GM04504 (cell line): ENCODE results near the gene AKAP1.

ENCODE experiments used
- DNase-seq: peaks from one replicate; pipeline ENCODE4 v3.0.0-alpha.2; 2012; ENCODE audit warnings: low read depth

The AKAP1 gene

DNA sequence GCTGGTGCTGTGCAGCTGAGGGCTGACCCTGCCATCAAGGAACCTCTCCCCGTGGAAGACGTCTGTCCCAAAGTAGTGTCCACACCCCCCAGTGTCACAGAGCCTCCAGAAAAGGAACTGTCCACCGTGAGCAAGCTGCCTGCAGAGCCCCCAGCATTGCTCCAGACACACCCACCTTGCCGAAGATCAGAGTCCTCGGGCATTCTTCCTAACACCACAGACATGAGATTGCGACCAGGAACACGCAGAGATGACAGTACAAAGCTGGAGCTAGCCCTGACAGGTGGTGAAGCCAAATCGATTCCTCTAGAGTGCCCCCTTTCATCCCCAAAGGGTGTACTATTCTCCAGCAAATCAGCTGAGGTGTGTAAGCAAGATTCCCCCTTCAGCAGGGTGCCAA is 20.5 kb downstream of the AKAP1 start:
- no peak for DNase-seq

DNA sequence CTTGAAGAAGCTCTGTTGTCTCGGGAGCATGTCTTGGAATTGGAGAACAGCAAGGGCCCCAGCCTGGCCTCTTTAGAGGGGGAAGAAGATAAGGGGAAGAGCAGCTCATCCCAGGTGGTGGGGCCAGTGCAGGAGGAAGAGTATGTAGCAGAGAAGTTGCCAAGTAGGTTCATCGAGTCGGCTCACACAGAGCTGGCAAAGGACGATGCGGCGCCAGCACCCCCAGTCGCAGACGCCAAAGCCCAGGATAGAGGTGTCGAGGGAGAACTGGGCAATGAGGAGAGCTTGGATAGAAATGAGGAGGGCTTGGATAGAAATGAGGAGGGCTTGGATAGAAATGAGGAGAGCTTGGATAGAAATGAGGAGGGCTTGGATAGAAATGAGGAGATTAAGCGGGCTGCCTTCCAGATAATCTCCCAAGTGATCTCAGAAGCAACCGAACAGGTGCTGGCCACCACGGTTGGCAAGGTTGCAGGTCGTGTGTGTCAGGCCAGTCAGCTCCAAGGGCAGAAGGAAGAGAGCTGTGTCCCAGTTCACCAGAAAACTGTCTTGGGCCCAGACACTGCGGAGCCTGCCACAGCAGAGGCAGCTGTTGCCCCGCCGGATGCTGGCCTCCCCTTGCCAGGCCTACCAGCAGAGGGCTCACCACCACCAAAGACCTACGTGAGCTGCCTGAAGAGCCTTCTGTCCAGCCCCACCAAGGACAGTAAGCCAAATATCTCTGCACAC is 21.2 kb downstream of the AKAP1 start:
- no peak for DNase-seq

DNA sequence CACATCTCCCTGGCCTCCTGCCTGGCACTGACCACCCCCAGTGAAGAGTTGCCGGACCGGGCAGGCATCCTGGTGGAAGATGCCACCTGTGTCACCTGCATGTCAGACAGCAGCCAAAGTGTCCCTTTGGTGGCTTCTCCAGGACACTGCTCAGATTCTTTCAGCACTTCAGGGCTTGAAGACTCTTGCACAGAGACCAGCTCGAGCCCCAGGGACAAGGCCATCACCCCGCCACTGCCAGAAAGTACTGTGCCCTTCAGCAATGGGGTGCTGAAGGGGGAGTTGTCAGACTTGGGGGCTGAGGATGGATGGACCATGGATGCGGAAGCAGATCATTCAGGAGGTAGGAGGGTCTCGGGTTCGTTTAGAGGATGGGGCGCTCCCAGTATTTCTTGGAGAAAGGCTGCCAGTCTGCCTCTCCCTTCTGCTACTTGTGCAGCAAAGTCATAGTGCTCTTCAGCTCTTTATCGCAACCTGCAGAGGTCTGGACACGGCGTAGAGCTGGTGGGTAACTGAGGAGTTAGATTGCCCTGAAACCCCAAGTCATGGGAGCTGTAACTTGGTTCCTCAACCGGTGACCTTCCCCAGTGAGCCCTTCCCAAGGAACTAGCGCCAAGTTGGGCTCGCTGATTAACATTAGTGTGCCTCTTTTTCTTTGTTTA is 21.9 kb downstream of the AKAP1 start:
- no peak for DNase-seq

DNA sequence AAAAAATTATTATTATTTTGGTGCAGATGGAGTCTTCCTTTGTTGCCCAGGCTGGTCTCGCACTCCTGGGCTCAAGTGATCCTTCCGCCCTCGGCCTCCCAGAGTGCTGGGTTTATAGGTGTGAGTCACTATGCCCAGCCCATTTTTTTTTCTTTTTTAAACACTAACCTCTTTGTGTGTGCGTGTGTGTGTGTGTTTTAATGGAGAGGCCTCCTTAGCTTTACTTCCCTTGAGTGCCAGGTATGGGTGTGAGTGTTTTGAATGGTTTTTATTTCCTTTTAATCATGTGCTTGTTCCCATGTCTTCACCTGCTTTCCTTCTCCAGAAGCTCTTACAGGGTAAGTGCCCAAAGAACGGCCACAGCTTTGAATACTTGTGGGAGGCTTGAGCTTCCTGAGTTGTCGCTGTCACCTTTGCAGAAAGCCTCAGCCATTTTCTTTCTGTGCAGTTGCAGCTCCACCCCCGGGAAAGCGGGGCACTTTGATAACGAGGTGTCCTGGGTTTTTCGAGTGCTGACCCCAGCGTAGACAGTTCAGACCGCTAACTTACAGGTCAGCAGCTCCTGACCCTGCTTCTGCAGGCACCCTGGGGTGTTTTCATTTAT is 22.6 kb downstream of the AKAP1 start:
- DNase-seq = no peak

DNA sequence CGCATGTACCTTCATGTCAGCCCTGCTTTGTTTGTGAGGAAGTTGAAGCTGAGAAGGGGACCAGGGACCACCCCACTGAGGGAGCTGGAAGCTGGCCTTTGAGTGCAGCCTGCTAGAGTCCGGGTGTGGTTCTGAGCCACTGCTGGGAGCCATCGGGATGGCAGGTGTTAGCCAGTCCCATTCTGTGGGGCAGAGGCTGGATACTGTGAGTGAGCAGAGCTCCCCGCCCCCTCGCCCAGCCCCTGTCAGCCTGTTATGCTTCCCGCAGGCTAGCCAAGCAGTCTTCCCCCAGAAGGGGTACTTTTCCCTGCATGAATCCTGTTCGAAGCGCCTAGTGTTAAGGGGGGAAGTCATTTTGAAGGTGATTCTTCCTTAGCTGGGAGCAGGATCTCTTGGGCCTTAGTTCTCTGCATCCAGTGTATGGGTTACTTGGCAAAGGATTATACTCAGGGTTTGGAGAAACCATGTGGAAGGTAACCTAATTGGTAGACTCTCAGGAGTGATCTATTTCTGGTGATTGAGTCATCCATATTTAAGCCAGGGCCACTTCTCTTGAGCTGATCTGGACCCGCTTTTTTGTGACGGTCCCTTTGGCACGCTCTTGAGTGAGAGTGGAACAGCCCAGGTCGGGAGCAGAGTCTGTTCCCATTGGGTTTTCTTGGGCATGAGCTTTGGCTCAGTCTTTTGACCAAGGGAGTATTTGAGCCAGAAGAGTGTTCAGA is 23.8 kb downstream of the AKAP1 start:
- DNase-seq = no peak

DNA sequence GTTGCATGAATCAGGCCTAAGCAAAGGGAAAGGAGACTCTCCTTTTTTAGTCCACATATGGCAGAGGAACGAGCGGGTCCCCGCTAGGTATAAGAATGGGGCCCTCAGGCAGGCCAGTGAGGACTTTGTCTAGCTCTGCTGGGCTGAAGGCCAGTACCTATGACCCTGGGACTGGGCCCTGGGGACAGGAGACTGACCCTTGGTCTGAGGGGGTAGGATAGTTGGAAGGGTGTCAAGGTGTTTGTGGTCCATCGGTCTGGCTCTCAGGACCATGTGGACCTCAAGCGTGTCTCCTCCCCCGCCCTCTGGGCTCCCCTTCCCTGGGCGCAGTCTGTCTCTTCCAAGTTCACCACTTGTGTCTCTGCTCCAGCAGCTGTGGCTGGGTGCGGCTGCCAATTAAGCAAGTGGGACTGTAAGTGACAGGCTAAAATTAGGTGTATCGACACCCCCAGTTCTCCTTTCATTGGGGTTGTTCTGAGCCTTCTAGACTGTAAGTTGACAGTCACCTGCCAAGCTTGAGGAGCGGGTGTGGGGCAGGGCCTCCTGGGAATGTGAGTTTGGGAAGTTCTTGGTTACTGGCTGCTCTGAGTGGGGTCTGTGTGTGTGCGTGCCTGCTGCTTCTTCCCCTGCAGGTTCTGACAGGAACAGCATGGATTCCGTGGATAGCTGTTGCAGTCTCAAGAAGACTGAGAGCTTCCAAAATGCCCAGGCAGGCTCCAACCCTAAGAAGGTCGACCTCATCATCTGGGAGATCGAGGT is 24.5 kb downstream of the AKAP1 start:
- no peak for DNase-seq

DNA sequence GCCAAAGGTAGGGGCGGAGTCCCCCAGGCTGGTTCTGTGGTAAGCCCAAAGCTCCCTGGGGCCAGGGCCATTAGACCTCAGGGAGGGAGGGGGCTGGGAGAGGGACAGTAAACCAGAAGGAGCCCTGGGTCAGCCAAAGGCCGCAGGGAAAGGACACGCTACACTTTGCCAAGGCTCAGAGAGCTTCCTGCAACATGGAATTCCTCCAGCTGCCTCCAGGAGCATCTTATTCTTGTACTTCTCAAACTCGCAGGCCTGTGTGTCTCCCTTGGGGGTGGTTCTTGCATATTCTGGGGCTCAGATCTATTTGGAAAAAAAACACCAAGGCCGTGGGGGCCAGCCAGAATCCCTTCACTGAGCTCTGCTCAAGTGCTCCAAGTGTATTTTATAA is 25.1 kb downstream of the AKAP1 start:
- no peak for DNase-seq

DNA sequence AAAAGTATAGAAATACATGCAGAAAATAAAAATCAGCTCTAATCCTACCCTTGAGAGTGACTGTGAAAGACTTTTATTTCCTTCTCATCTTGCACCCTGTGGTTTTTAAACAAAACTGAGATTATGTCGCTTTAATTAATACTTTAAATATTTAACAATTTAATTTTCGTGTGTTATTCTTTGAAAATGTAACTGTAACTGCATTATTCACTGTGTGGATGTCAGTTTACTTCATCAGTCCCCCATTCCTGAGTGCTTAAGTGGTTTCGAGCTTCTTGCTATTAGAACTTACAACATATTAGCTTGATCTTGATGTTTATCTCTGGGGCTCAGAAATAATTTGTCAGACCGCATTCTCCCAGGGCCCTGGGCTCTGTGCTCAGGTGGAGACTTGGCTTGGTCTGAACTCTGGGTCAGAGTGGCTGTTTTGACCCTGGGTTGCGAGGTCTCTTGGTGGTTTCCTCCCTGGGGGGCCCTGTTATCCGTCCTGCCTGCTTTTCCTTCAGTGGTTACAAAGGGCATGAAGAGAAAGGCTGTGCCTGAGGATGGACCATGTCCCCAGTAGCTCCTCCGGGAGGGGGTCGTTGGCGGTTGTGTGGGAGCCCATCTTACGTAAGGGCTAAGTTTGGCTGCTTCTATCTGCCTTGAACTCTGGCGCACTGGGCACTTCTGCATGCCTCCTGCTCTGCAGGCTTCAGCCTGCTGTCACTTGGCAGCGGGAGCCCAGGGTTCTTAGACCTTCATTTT is 25.7 kb downstream of the AKAP1 start:
- no peak for DNase-seq

DNA sequence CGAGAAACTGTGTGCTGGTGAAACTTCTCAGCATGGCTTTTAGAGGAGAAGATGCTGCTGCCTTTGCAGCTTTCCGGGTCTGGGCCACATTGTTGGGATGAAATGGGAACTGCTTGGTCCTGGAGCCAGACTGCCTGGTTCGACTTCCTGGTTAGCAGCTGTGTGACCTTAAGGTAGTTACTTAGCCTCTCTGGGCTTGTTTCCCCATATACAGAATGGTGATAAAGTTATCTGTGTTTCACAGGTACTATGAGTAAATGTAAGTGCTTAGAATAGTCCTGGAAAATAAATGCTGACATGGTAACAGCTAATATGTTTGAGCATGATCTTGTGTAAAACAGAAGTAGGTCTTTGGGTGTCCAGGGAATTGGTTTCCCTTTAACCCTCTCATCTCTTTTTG is 26.3 kb downstream of the AKAP1 start:
- DNase-seq = no peak

DNA sequence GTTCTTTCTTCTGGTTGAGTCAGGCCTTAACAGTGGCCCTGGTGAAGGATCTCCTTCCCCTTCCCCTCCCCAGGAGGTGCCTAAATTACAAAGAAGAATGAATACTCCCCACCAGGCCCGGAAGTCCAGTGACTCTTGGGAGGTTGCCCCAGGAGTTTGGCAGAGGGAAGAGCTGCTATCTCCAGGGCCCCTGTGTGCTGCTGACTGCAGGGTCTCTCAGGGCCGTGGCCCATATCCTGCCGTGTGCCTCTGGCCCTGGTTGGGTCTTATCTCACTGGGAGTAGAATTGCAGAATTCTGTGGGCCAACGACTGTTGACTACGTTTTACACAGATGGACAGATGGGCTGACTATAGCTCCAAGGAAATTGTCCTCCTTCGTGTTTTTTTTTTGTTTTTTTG is 28.0 kb downstream of the AKAP1 start:
- DNase-seq = no peak

DNA sequence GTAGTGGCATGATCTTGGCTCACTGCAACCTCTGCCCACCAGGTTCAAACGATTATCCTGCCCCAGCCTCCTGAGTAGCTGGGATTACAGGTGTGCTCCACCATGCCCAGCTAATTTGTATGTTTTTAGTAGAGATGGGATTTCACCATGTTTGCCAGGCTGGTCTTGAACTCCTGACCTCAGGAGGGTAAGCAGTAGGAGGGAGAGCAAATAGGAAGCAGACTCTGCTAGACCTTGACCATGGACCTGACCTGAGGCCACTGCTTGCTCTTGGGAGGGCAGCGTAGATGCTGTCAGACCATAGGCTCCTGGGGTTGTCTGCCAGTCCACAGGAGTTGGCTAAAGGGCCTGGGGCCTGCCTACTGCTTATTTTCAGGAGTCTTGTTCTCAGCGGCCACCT is 28.6 kb downstream of the AKAP1 start:
- no peak for DNase-seq

DNA sequence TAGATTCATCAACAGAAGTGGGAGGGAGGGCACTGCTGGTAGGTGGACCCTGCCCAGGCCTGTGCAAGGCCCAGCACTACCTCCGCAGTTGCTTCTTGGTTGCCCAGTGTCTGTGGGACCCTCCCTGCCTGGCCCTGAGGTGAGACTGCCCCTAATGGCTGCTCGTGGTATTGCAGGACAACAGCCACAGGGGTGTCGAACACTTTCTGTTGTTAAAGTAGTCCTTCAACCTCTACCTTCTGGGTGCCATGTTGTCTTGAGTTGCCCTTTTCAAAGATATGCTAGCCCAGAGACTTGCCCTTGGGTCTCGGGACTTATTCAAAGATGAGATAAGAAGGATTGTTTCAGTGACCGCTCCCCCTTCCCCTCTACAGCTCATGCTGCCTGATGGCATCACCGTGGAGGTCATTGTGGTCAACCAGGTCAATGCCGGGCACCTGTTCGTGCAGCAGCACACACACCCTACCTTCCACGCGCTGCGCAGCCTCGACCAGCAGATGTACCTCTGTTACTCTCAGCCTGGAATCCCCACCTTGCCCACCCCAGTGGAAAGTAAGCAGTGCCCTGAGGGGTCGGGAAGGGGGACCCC is 29.1 kb downstream of the AKAP1 start:
- DNase-seq = no peak

DNA sequence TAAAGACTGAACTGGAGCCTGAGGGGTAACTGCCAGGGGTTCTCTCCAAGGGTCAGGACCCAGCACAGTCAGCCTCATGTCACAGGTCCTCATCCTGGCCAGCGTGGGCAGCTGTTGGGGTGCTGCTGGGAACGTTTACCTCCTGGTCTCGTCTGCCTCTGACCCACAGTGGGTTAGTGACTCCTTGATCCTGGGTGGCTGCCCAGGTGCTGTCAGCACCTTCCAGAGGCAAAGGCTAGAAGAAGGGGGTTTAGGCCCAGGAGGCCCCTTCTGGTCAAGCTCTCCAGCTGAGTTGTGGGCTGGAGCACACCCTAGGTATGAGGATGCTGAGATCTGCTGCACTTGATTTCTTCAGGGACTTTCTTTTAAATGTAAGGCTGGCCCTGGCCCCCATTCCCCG is 30.3 kb downstream of the AKAP1 start:
- DNase-seq = no peak

DNA sequence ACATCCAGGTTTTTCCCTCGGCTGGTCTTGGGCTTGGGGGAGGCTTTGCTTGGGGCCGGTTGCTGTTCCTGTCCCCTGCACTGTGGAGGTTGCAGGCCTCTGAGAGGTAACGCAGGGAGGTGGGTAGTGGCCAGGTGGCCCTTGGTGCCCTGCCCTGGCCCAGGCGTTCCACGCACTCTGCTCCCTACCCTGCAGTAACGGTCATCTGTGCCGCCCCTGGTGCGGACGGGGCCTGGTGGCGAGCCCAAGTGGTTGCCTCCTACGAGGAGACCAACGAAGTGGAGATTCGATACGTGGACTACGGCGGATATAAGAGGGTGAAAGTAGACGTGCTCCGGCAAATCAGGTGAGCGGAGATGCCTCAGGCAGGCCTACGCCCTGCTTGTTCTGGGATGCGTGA is 30.9 kb downstream of the AKAP1 start:
- no peak for DNase-seq

DNA sequence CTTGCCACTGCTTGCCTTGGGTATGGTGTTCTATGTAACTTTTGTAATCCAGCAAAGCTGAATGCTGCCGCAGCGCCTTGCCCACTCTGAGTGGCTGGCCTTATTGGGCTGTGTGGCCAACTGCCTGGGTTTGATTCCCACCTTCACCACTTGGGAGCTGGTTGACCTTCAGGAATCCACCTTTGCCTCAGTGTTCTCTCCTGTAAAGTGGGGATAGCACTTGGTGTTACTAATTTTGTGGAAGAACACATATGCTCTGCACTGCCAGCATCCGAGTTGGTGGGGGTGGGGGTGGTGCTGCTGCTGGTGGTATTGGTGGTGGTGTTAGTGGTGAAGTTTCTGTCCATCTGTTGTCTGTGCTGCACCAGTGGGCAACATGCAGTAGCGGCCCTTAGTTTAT is 32.8 kb downstream of the AKAP1 start:
- DNase-seq = no peak

DNA sequence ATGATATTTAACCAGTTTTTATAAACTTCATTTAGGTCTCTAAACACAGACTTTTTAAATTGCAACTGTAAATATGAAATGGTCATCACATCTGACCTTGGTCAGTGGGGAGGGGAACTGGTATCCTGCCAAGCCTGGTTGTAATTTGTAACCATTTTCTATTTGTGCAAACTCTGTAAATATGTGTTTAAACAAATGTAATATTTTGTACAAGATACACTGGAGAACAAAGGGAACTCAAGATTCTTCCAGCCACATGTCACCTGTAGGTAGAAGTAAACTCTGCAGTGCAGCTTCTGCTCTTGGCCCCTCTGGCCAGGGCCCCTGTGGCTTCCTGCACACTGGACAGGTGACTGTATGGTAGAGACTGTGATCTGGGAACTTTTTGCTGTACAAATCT is 35.8 kb downstream of the AKAP1 start:
- no peak for DNase-seq

DNA sequence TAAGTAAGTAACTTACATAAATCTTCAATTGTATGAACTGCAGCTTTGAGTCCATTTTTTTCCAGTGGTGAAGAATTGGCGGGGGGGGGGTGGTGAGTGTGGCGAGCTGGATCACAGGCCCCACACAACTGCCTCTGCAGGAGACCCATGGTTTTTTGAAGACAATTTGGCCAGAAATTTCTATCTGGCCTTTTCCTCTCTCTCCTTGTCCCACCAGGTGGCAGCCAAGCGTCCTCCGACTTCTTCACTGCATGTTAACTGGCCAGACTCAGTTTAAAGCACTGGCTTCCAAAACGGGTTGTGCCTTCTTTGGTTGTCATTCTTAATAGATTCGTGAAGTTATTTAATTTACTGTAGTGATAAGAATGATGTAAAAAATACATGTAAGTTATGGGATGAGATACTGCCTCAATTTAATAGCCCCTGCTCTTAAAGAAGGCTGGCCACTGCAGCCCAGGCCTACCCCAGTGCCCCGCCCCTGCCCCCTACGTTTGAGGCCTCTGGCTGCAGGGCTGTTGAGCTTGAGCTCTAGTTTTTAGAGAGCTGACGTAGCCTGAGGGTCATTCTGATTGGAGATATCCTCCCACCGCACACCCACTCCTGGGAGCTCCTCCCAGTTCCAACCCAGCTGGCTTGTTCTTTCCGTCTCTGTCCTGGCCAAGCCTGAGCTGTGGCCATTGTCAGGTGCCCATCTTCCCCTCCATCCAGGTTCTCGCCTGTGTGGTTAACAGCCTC is 36.4 kb downstream of the AKAP1 start:
- DNase-seq = no peak

DNA sequence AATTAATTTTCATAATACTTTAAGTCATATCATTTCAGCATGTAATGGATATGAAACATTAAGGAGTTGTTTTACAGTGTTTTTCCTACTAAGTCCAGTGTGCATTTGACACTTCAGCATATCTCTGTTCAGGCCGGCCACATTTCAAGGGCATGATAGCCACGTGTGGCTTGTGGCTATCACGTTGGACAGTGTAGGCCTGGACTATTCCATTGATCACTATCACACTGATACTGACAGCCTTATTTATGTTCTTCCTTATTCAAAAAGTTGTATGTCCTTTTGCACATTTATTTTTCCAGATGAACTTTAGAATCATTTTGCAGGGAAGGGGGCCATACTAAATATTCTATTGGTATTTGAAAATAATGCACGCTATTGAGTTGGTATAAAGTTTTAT is 39.0 kb downstream of the AKAP1 start:
- no peak for DNase-seq

DNA sequence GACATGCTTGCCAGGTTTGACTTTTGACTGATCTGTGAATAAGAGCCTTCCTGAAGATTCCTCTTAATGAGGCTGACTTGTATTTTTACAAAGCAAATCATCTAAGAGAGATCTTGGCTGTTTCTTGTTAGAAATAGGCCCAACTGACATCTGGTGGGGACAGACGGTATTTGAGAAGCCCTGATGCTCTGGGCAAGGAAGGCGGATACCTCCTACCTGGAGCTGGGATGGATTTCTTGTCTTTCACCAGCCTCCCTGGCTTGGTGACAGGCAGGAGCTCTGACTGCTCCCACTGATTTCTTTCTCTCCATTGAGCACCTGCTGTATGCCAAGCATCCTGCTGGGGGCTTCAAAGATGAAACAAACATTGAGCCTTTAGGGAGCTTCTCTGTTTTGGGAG is 40.4 kb downstream of the AKAP1 start:
- DNase-seq = no peak

DNA sequence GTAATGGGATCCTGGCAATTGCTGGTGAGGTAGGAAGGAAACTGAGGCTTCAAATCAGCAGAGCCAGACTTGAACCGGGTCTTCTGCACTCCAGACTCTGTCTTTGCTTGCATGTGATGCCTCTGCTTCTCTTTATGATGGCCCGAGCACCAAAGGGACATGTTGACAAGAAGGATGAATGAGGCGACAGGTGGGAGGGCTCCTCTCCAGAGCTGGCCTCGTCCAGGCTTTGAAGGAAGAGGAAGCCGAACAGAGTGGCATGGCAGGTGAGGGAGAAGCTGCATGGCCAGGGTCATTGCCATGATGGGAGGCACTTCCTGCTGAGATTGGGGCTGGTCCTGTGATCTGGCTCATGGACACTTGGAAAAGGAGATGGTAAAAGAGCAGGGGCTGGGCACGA is 40.8 kb downstream of the AKAP1 start:
- no peak for DNase-seq
